ENCODE results near the gene PCAT7.

- no peak for TF ChIP-seq POLR2A (IDR thresholded peaks at IDR 0.05)
- TF ChIP-seq CTCF (IDR thresholded peaks at IDR 0.05), result no peak
- TF ChIP-seq EP300 (IDR thresholded peaks at IDR 0.05; ENCODE audit: low read depth), result no peak
- TF ChIP-seq POLR2AphosphoS5 (IDR thresholded peaks at IDR 0.05), result no peak
Measured at GRCh38 chr9:94526951-94527350, 27.9 kb upstream of the PCAT7 start.

All from transverse colon (tissue), 4 donors.